CD4-positive, alpha-beta T cell treated with Interleukin-12 subunit alpha and Interleukin-12 subunit beta, for 1 hour (primary cell): ENCODE measurements around the gene ATAD3A.
"Not testable (repeated sequence)": the region's sequence is repeated elsewhere in the genome, so short reads cannot be mapped to it uniquely, and the experiment has no call there.

Experiments used
- DNase-seq: peaks from one replicate; pipeline ENCODE4 v3.0.0-alpha.2; 2020

The ATAD3A gene

DNA sequence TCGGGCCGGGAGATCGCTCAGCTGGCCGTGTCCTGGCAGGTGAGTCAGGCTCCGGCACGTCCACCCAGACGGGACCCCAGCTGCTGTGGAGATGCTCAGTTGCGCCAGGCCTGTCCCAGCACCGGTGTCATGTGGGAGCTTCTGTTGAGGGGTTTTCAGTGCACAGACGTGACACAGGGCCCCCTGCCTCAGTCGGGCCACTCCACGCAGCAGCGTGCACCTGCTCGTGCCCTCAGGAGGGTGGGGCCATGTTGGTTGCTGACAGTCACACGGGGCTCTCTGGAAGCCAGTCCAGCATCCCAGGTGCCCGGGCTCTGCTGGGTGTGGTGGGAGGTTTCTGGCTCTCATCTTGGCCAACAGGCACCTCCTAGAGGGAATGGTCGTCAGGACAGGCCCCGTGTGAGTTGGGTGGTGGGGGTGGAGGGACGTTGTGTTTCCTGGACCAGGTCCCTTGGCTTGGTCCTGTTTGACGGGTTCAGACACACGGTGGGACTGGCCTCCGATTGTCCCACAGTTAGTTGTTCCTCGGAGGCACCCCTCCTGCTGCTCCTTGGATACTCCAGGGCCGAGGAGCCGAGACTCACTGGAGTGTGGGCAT lies 21.2 kb upstream of the ATAD3A start:
- DNase-seq, result no peak

GRCh38 chr1:1491601-1492000 lies 20.4 kb upstream of the ATAD3A start:
- no peak for DNase-seq

DNA sequence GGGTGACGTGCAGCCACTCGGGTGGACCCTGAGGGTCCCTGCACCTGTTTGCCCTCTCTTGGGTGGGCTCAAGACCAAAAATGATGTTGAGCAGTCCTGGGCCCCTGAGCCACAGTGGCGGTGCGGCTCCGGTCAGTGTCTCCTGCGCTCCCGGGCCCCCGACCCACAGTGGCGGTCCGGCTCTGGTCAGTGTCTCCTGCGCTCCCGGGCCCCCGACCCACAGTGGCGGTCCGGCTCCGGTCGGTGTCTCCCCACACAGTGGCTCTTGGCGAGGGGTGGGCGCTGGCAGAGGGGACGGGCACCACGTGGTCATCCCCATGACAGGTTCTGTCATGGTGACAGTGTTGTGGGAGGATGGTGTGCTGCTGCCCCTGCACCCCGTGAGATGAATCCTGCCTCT lies 17.7 kb upstream of the ATAD3A start:
- DNase-seq, result not testable (repeated sequence)

- not testable (repeated sequence) for DNase-seq
Measured at GRCh38 chr1:1495461-1495975, 16.4 kb upstream of the ATAD3A start.

- DNase-seq, result peak; percentile 82
Measured at GRCh38 chr1:1504777-1505365, 7.1 kb upstream of the ATAD3A start.

DNA sequence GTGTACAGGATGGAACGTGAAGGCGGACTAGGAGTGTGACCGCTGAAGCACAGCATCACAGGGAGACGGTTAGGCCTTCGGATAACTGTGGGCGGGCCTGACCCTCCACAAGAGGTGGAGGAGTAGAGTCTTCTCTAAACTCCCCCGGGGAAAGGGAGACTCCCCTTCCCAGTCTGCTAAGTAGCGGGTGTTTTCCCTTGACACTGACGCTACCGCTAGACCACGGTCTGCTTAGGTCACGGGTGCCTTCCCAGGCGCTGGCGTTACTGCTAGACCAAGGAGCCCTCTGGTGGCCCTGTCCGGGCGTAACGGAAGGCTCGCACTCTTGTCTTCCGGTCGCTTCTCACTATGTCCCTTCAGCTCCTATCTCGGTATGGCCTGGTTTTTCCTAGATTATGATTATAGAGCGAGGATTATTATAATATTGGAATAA lies 6.6 kb upstream of the ATAD3A start:
- DNase-seq, result peak; percentile 48

GRCh38 chr1:1505801-1506200 lies 6.2 kb upstream of the ATAD3A start:
- not testable (repeated sequence) for DNase-seq

DNA sequence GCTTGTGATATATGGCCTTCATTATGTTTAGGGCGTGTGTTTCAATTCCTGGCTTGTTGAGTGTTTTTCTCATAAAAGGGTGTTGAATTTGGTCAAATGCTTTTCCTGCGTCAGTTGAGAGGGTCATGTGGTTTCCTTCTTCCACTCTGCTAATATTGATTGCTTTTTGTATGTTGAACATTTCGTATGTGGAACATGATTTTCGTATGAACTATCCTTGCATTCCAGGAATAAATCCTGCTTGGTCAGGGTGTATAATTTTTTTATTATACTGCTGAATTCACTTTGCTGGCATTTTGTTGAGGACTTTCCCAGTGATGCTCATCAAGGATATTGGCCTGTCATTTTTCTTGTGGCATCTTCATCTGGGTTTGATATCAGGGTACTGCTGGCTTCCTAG lies 4.7 kb upstream of the ATAD3A start:
- DNase-seq, result no peak

- DNase-seq, result not testable (repeated sequence)
Measured at GRCh38 chr1:1508775-1509464, 3.0 kb upstream of the ATAD3A start.

DNA sequence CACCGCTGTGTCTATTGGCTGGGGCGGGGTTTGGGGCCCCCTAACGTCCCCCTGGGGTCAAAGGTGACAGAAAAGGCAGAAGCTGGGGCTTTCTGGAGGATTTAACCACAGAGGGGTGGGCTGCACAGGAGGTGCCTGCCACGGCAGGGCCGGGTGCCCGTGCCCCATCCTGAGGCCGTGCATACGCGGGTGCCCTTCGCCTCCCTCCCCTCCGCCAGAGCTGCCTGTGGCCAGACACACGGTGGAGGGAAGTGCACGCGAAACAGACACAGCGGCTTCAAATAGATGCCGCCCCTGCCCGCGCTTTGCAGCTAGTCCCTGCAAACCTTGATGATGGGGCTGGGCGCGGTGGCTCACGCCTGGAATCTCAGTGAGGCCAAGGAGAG lies 2.5 kb upstream of the ATAD3A start:
- not testable (repeated sequence) for DNase-seq

DNA sequence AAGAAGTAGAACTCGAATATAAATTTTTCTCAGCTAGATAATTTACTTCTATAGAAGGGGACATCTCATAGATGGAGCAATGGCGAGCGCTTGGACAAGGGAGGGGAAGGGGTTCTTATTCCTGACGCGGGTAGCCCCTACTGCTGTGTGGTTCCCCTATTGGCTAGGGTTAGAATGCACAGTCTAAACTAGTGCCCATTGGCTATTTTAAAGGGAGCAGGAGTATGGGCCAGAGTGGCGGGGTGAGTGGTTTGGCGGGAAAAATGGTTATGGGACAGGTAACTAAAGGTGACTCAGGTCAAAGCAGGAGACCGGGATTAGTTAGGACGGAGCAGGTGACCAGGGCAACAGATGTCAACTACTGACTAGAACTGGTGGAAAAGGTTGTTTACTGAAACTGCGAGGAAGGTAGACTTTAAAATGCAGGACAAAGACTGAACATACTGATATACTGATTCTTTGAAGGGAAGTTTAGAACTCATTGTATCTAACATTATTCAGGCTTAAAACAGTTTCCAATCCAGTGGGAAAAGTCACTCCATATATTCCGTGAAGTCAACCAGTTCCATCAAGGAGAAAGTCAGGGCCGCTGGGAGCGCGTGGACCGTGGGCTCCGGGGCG lies 940 bp upstream of the ATAD3A start:
- no peak for DNase-seq

DNA sequence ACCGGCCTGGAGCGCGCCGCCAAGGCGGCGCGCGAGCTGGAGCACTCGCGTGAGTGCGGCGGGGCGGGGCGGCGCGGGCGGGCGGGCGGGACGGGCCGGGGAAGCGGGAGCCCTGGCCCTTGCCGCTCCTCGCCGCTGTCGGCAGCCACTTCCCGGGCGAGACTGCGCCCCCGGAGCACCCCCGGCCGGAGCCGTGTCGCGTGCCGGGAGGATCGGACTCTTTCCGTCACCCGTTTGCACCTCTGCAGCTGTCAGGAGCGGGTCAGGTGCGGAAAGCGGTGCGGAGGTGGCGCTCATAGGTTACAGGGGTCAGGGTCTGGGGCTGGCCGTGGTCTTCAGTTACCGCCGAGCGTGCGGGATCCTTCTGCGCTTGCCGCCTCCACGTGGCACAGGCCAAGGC lies 463 bp downstream of the ATAD3A start:
- DNase-seq, result peak; percentile 15

DNA sequence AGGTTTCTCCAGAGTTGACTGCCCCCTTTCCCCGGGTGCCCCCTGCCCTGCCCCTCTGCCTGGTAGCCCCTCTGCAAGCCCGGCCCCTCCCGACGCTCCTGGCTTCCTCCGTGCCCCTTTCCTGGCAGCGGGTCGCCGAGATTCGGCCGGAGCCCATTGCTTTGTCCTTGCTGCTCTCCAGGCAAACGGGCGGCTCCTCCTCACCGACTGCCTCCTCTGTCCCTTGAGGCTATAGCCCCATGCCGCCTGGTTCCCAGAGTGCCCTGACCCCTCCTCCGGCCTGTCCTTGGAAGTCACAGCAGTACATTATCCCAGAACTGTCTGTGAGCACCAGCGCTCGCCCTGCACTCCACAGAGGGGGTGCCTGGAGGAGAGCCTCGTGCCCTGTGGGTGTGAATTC lies 1.7 kb downstream of the ATAD3A start:
- DNase-seq, result not testable (repeated sequence)

DNA sequence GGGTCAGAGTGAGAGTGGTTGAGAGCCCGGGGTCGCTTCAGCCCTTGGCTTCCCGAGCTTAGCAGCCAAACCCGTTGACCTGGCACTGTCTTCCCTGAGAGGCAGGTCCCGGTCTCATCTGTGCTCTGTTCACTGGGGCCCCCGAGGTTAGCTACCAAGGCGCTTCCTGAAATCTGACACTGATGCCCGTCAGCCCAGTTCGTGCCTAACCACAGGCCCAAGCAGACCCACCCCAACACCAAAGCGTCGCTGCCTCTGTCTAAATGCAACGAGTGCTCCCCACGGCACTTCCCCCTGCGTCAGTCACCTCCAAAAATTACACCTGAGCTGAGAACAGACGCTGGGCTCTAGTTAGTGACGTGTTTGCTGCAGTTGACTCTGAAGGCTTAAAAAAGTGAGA lies 2.4 kb downstream of the ATAD3A start:
- not testable (repeated sequence) for DNase-seq

GRCh38 chr1:1516923-1517322 lies 5.0 kb downstream of the ATAD3A start:
- DNase-seq, result not testable (repeated sequence)

DNA sequence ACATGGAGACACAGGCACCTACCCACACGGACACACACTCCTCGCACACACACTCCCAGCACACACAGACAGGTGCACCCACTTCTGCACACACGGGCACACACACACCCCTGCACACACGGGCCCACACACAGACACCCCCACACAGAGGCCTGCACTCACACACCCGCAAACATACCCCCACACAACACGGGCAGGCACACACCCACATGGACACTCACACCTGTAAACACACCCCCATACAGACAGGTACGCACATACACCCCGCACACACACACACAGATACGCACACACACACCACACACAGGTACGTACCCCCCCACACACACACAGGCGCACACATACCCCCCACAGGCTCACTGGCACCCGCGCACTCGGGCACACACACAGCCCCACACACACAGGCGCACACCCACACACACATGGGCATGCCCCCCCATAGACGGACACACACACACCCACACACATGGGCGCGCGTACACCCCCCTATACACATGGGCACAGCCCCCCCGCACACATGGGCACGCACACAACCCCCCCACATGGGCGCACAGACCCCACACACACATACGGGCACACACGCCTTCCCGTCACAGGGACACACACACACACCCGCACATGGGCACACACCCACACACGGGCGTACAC lies 6.1 kb downstream of the ATAD3A start:
- no peak for DNase-seq

GRCh38 chr1:1518621-1519007 lies 6.7 kb downstream of the ATAD3A start:
- DNase-seq, result not testable (repeated sequence)

DNA sequence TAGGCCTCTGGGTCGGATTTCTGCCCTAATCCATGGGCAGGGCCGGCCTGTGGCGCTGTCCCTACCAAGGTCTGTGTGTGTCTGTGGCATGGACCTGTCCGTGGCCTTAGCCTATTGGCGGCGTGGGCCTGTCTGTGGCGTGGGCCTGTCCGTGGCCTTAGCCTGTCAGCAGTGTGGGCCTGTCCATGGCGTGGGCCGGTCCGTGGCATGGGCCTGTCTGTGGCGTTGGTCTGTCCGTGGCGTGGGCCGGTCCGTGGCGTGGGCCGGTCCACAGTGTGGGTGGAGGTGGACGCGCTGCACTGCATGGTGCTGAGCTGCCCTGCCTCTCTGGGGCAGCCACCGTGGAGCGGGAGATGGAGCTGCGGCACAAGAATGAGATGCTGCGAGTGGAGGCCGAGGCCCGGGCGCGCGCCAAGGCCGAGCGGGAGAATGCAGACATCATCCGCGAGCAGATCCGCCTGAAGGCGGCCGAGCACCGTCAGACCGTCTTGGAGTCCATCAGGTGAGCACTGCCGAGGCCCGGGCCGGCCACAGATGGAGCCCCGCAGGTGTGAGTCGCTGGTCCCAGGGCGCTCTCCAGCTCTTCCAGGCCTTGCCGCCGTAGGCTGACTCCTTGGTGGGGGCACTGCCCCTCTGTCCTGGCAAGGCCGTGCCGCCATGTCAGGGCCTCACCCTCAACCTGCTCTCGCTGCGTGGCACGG lies 8.0 kb downstream of the ATAD3A start:
- not testable (repeated sequence) for DNase-seq

DNA sequence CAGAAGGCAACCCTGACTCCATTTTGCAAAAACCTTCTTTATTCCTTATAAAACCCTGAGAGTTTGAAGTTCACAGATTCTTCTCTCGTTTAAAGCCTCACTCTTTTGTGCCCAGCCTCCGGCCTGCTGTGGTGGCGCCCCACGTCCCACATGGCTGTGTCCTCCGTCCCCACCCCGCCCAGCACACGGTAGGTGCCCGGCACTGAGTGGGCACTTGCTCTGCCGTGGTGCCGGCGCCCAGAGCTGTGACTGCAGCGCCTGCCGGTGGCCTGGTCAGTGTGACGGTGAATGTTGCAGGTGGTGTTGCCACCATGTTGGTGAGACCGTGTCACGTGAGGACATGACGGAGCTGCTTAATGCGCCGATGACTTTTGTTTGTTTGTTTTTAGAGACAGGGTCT lies 9.4 kb downstream of the ATAD3A start:
- DNase-seq, result no peak

DNA sequence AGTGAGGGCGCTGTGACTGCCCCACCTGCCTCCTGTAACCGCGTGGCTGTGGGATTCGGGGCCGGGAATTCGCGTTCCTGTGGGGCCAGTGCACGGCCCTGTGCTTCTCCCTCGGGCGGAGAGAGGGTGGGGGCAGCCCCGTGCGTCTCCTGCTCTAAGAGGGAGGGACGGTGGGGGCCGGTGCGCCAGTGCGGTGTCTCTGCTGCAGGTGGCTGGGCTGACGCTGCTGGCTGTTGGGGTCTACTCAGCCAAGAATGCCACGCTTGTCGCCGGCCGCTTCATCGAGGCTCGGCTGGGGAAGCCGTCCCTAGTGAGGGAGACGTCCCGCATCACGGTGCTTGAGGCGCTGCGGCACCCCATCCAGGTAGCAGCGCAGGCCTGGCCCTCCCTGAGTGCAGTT lies 10.6 kb downstream of the ATAD3A start:
- not testable (repeated sequence) for DNase-seq

- DNase-seq, result not testable (repeated sequence)
Measured at GRCh38 chr1:1523226-1523625, 11.3 kb downstream of the ATAD3A start.

GRCh38 chr1:1523651-1524050 lies 11.7 kb downstream of the ATAD3A start:
- DNase-seq, result not testable (repeated sequence)
